WI38 (cell line): ENCODE results near the gene IGSF9B.

ENCODE experiments used
- H3K4me3 ChIP-seq: 2 replicates; pipeline ENCODE4 v1.5.1; 2011; ENCODE audit warnings: low read depth, mild to moderate bottlenecking, control low read depth, low read length
- TF ChIP-seq, protein P1 (sequence below): IDR thresholded peaks from 2 replicates; pipeline ENCODE4 v1.5.1; 2012; ENCODE audit warnings: low read depth, mild to moderate bottlenecking, control low read depth, low read length

The IGSF9B gene

DNA sequence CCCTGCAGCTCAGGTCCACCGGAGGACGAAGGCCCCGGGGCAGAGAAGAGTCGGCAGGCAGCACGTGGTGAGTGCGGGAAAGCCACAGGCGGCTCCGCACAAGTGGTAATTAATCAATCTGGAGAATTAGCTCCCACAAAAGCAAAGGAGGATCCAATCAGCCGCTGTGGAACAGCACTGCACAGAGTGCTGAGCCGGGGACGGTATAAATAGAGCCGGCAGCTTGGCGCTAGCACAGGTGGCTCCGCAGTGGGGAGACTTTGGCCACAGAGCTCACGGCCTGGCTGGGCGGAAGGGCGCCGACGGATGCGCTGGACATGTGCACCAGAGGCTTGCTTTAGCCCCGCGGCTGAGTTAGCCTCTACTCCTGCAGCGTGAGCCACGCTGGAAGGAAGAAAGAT lies 48.9 kb downstream of the IGSF9B start:
- TF ChIP-seq, protein P1, sequence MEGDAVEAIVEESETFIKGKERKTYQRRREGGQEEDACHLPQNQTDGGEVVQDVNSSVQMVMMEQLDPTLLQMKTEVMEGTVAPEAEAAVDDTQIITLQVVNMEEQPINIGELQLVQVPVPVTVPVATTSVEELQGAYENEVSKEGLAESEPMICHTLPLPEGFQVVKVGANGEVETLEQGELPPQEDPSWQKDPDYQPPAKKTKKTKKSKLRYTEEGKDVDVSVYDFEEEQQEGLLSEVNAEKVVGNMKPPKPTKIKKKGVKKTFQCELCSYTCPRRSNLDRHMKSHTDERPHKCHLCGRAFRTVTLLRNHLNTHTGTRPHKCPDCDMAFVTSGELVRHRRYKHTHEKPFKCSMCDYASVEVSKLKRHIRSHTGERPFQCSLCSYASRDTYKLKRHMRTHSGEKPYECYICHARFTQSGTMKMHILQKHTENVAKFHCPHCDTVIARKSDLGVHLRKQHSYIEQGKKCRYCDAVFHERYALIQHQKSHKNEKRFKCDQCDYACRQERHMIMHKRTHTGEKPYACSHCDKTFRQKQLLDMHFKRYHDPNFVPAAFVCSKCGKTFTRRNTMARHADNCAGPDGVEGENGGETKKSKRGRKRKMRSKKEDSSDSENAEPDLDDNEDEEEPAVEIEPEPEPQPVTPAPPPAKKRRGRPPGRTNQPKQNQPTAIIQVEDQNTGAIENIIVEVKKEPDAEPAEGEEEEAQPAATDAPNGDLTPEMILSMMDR: no peak
- H3K4me3 ChIP-seq: no peak overlapping the region

DNA sequence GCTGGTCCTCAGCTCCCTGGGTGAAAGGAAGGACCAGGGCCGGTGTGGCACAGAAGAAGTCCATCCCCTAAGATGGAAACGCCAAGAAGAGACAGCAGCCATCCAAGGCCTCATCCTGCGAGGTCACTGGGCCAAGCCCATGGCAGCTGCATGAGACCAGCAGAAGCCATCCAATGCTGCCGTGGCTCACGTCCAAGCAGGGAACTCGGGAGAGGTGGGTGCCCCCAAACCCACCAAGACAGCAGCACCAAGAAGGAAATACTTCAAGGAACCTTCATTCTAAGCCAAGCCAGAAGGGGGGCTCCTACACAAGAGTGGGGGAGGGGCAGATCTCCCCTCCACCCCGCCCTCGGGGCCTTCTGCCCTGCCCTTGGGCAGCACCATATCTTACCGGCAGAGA lies 49.6 kb downstream of the IGSF9B start:
- no peak overlapping the region for H3K4me3 ChIP-seq
- TF ChIP-seq, protein P1: no peak

DNA sequence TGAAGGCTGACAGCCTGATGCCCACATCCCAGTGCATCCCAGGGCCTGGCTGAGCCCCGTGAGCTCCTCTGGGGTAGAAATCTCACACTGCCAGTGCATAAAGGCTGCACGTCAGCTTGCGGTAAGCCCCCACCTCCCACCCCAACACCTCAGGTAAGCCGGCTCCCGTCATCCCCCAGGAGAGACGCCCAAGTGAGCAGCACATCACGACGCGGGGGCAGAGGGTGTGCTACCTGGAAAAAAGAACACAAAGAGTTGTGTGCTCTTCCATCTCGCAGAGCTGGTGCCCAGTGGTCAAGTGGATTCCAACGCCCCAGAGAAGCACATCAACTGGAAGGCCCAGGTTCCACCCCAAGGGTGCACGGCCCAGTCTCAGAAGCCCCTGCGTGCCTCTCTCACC lies 50.0 kb downstream of the IGSF9B start:
- TF ChIP-seq, protein P1: no peak

DNA sequence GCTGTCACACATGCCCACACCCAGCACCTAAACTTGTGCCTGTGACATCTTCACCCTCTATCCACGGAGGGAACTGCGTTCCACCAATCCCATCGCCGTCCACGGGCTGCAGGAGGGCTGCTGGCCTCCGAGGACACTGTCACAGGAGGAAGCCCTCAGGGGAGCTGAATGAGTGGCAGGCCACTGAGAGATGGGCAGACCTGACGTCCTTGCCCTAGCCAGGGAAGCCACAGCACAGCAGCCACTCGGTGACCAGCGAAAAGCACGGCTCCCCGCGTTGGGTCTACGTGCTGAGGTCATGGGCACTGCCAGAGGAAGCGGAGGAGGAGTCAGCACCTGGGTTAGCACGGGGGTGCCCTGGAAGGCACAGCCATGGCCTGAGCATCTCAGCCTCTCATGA lies 50.5 kb downstream of the IGSF9B start:
- H3K4me3 ChIP-seq: no peak overlapping the region
- TF ChIP-seq, protein P1: no peak

More for the DNA sequence above, 50.0 kb downstream of the IGSF9B start:
- H3K4me3 ChIP-seq: no peak overlapping the region

DNA sequence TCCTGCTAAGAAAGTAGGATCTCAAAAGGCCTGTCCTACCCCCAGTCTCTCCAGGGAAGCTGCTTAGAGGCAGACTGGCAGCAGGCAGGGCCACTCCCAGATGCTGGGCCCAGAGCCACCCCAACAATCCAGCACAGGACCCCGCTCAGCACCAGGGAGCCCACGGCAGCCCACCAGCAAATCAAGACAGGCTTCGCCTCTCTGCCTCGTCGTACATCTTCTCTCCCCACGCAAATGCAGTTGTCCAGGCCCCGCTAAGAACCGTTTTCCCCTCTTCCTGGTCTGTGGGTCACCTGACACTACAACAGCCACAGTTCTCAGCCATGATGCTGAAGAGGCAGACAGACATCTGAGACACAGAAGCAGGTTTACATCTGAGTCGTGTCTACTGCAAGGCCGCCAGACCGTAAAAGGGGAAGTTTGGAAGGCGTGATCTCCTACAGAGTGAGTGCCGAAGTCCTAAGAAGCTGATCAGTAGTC lies 51.1 kb downstream of the IGSF9B start:
- H3K4me3 ChIP-seq: no peak overlapping the region
- TF ChIP-seq, protein P1: no peak

DNA sequence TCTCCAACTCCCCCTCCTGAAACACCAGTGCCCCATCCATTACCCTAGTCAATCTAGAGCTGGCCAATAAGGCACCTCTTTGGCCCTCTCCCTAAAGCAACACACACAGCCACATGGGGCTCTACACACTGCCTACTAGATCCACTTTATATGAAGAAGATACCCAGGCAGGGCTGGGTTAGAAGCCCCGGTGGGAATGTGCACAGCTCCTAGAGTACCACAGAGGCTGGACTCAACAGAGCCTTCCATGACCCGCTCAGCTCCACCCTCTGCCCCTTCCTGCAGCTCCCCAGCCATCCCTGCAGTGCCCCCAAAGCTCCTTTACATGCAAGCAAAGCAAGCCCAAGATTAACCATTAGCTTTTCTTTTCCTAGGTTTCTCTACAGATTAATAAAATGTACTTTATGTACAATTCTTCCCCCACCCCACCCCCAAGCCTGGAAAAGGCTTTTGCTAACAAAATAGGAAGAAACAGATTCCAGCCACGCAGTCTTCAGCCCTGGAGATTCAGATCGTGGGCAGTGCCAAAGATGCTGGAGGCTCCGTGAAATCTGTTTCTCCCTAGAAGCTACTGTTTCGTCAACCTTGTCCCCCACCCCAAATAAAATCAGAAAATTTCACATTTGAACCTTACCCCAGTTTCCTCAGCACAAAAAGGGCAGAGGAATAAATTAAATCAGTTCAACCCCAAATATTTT lies 51.8 kb downstream of the IGSF9B start:
- TF ChIP-seq, protein P1: no peak
- no peak overlapping the region for H3K4me3 ChIP-seq

DNA sequence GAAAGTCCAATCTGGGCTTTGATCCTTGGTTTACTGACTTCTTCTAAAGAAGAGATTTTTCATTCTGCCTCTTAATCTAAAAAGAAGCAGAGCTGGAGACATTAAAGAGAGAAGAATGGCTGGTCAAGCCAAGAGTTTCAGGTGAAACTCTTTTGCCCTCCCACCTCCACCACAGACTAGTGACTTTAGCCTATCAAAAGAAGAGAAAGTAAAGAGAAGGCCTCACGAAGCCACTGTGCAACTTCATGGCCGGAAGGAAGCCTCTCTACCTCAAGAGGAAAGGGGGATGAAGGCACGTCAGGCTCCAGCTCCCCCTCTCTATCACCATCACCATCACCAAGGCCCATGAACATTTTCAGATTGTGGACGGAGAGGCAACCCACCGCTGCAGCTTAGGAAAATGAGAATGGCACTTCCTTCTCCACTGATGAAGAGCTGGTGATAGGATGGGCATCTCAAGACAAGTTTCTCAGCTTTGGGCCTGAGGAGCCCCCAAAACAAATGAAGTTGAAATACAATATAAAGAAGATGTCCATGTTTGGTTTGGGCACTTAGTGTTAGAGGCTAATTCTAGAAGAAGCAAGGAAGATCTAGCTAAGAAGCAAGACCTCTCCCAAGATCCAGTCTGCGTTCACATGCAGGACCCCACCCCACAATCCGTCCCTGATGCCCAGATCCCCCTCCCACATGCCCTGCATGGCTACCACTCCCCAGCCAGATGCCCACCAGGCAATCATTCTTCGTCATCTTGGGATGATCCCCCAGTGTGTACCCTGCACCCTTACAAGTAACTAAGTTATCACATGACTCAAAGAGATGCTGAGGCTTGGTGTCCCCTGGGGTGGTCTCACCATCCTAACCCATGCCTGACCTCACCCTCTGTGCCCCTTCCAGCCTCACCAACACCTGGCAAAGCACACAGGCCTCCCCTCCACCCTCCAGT lies 52.6 kb downstream of the IGSF9B start:
- TF ChIP-seq, protein P1: no peak
- H3K4me3 ChIP-seq: no peak overlapping the region
